NCI-H510A (cell line): Measurements from ENCODE around the gene KCNJ5.
A peak's percentile ranks its signal among the peaks of the same experiment; 100 is the strongest.

Source experiments
- DNase-seq: peaks from one replicate; lab custom pipeline; 2025; lab: John Stamatoyannopoulos, UW

KCNJ5 gene

GRCh38 chr11:128895526-128895925, 4.4 kb downstream of the KCNJ5 start:
- no peak for DNase-seq

- no peak for DNase-seq
Measured at GRCh38 chr11:128896356-128896755, 5.2 kb downstream of the KCNJ5 start.

- no peak for DNase-seq
Measured at GRCh38 chr11:128897826-128898225, 6.7 kb downstream of the KCNJ5 start.

- DNase-seq: no peak
Measured at GRCh38 chr11:128898580-128899344, 7.6 kb downstream of the KCNJ5 start.

- no peak for DNase-seq
Measured at GRCh38 chr11:128900468-128900867, 9.3 kb downstream of the KCNJ5 start.

GRCh38 chr11:128901653-128902514, 10.7 kb downstream of the KCNJ5 start:
- DNase-seq: no peak

GRCh38 chr11:128902515-128903066, 11.4 kb downstream of the KCNJ5 start:
- no peak for DNase-seq

- DNase-seq: no peak
Measured at GRCh38 chr11:128903248-128904061, 12.3 kb downstream of the KCNJ5 start.

- DNase-seq: no peak
Measured at GRCh38 chr11:128904303-128904655, 13.1 kb downstream of the KCNJ5 start.

- peak; percentile 41 for DNase-seq
Measured at GRCh38 chr11:128904656-128905344, 13.6 kb downstream of the KCNJ5 start.

- peak; percentile 77 for DNase-seq
Measured at GRCh38 chr11:128905345-128906184, 14.4 kb downstream of the KCNJ5 start.

- DNase-seq: no peak
Measured at GRCh38 chr11:128906185-128907050, 15.3 kb downstream of the KCNJ5 start.

- DNase-seq: no peak
Measured at GRCh38 chr11:128907585-128907984, 16.4 kb downstream of the KCNJ5 start.

GRCh38 chr11:128908391-128909246, 17.5 kb downstream of the KCNJ5 start:
- no peak for DNase-seq

- DNase-seq: no peak
Measured at GRCh38 chr11:128909438-128910125, 18.4 kb downstream of the KCNJ5 start.

- no peak for DNase-seq
Measured at GRCh38 chr11:128910576-128910975, 19.4 kb downstream of the KCNJ5 start.

- no peak for DNase-seq
Measured at GRCh38 chr11:128911239-128911638, 20.1 kb downstream of the KCNJ5 start.

- no peak for DNase-seq
Measured at GRCh38 chr11:128911701-128912100, 20.5 kb downstream of the KCNJ5 start.
